Fibroblast of skin of right biceps (primary cell): ENCODE data around the gene PRKG1.
"Not testable (repeated sequence)": the region's sequence is repeated elsewhere in the genome, so short reads cannot be mapped to it uniquely, and the experiment has no call there.

Source experiments
- DNase-seq: peaks from one replicate; pipeline ENCODE4 v3.0.0-alpha.2; 2013

PRKG1 gene

DNA sequence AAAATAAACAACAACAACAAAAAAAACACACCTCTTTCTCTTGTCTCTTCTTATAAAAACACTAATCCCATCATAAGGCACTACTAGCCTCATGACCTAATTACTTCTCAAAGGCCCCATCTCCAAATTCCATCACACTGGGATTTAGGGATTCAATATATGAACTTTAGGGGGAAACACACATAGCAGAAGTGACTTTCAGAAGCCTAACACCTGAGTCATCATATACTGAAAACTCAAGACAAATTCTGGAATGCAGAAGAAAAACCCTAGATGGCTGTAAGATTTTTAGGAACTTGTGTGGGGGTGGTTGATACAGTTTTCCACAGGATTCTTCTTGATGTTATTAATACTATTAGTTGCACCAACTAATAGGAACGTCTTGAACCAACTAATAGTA is 658.8 kb downstream of the PRKG1 start:
- peak; percentile 84 for DNase-seq

DNA sequence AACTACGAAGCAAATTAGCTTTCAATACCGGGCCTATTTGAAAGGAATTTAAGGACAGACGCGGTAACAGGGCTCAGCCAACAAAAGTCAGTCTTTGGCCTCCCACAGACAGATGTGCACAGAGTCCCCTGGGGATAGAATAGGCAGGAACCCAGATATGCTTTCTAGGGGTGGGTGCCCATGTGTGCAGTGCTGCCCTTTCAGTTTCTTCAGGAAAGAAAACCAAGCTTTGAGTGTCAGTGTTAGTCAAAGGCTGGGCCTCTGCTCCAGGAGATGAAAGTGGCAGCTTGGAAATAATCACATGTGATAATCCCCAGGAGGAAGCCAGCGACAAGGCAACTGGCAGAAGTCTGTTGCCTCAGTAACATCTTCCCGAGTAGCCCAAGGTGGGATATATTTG is 668.9 kb downstream of the PRKG1 start:
- peak; percentile 16 for DNase-seq

DNA sequence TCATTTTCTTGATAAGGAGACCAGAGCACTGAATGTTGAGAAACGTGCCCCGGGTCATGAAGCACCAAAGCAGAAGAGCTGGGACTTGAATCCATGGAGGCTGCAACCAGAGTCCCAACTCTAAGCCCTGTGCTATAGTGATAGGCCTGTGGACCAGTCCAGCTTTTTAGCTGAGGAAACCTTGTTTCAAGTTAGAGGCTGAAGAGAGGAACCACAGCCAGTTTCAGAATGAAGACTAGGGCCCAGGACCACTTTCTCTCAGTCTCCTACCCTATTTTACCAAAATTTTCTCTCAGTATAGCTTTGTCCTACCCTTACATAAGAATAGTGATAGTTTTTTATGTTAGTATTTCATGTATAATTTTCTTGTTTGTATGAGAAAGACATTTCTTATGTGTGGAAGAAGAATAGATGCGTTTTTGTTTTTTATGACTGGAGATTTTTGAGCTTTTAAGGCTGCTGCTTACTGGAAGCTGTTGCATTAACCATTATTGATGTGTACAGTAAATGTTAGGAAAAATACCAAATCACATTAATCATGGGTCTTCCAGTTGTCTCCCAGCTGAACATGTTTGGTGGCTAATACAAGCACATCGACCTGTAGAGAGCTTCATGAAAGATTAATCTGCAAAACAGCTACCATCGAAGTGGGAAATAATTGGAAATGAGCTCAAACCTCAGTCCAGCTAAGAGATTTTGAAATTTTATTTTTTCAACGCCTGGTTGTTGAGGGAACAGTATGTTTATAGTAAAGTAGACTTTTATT is 670.1 kb downstream of the PRKG1 start:
- DNase-seq, result no peak

DNA sequence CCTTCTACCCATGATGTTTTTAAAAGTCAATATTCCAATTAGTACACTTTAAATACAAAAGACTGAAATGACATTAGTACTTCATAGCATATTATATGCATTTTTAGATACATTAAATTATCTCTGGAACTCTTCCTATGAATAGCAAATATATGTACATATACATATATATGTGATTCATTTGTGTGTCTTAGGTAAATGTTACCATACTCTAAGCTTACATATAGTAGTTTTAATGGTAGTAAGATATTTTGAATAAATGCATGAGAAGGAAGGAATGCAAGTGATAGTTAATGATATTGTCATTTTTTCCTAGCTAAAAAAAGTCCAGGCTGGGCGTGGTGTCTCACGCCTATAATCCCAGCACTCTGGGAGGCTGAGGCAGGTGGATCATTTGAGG is 671.1 kb downstream of the PRKG1 start:
- no peak for DNase-seq

GRCh38 chr10:51747216-51747615 is 672.9 kb downstream of the PRKG1 start:
- DNase-seq, result no peak

GRCh38 chr10:51748959-51749358 is 674.7 kb downstream of the PRKG1 start:
- DNase-seq, result no peak

GRCh38 chr10:51758366-51758765 is 684.1 kb downstream of the PRKG1 start:
- no peak for DNase-seq

DNA sequence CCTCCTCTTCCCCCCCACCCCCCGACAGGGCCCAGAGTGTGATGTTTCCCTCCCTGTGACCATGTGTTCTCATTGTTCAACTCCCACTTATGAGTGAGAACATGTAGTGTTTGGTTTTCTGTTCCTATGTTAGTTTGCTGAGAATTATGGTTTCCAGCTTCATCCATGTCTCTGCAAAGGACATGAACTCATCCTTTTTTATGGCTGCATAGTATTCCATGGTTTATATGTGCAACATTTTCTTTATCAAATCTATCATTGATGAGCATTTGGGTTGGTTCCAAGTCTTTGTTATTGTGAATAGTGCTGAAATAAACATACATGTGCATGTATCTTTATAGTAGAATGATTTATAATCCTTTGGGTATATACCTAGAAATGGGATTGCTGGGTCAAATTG is 684.6 kb downstream of the PRKG1 start:
- not testable (repeated sequence) for DNase-seq

GRCh38 chr10:51759896-51760534 is 685.7 kb downstream of the PRKG1 start:
- no peak for DNase-seq

DNA sequence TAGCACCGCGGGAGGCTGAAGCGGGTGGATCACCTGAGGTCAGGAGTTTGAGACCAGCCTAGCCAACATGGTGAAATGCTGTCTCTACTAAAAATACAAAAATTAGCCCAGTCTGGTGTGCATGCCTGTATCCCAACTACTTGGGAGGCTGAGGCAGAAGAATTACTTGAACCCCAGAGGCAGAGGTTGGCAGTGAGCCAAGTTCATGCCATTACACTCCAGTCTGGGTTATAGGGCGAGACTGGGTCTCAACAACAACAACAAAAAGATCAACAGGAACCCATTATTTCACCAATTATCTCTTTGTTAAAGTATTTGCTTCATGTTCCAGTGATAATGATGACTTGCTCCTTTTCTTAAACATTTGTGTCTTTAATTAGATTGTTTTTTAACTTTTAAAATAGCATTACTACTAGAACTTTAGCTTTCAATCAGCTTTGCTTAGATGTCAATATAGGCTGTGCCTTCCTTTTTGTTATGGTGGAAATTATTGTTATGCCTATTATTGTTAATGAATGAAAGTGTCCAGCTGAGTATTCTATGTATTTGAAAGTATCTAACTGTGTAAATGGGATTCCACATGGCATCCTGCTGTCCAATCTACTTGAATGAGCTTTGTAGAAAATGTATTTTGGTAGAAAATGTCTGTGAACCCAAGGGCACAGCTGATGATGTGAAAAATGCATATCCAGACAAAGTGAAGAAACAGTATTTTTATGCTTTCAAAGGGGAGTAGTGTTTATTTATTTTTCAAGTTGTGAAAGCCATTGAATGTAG is 686.8 kb downstream of the PRKG1 start:
- DNase-seq, result no peak

GRCh38 chr10:51763746-51764145 is 689.5 kb downstream of the PRKG1 start:
- no peak for DNase-seq

- no peak for DNase-seq
These were observed 691.1 kb downstream of the PRKG1 start for GRCh38 chr10:51765284-51765971.

- no peak for DNase-seq
These were observed 692.3 kb downstream of the PRKG1 start for GRCh38 chr10:51766423-51767102.

DNA sequence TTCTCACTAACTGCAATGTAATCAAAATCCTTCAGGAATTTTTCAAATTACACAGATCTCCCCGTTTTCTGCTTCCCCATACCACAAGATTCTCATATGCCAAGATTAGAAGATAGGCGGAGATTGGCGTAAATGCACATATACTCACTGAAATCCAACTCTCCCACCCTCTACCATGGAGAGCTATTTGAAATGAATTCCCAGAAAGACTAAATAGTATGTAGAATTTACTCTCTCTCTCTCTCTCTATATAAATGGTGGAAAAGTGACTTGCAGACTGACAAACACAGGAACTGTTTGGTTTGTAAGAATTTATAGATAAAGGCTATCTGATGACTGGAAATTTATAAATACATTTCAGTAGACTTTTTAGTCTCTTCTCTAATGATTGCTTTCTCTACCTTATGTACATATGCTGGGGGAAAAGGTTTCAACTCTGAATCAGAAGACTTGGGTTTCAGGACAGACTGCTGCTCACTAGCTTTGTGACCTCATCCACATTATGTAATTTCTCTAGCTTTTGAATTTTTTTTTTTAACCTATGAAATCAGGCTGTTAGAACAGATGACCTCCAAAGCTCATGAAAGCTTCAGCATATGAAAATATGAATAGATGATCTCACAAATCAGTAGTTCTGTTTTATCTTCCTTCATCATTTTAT is 692.9 kb downstream of the PRKG1 start:
- no peak for DNase-seq

GRCh38 chr10:51768886-51769465 is 694.7 kb downstream of the PRKG1 start:
- no peak for DNase-seq

DNA sequence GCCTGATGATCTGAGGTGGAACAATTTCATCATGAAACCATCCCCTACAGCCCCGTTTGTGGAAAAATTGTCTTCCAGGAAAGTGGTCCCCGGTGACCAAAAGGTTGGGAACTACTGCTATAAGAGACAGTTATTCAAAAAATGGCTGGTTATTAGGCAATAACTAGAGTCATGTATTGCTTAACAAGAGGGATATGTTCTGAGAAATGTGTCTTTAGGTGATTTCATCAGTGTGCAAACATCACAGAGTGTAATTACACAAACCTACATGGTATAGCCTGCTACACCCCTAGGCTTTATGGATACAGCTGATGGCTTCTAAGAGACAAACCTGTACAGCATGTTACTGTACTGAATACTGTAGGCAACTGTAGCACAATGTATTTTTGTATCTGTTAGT is 696.4 kb downstream of the PRKG1 start:
- DNase-seq, result peak; percentile 52

- DNase-seq, result no peak
These were observed 698.1 kb downstream of the PRKG1 start for GRCh38 chr10:51772387-51772786.

DNA sequence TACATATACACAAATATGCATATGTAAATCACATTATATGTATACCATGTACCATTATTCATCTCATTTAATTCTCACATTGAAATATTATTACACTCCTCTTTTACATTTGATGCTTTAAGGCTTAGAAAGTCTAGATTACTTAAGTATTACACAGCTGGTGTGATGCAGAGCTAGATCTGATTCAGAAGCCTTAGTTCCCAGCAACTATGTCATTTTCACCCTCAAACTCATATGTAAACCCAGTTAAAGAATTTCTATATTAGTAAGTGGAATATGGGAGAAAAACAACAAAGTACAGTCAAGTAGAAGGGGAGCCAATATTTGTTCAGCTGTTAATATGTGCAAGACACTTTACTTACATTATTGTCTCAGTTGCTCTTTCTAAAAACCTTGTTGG is 699.4 kb downstream of the PRKG1 start:
- peak; percentile 12 for DNase-seq

- DNase-seq, result no peak
These were observed 709.7 kb downstream of the PRKG1 start for GRCh38 chr10:51783941-51784340.

DNA sequence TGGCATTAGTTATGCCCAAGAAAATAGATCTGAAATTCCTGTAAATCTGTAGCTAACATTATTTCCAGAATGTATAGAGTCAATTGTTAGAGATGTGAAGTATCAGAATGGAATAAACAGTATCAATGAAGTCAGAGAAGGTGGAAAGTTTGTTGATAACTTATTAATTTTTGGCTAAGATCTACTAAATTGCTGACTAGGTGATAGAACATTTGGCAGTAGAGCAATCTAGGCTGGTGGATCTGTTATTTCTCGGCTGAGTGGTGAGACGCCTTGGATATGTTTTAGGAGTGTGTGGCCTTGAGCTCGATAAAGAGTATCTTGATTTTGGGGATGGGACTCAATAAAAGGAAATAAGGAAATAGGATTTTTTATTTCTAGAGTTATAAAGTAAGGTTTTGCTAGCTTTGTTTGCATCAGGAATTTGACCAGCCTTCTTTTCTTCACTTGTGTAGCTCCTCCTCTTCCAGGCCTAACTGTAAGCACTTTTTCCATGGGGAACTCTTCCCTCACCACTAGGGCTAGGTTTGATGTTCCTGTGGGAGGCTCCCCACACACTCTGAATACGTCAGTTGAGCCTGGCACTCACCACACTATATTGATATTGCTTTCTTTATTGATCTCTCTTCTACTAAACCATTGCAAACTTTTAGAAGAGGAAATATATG is 711.9 kb downstream of the PRKG1 start:
- DNase-seq, result peak; percentile 3

GRCh38 chr10:51786684-51787035 is 712.4 kb downstream of the PRKG1 start:
- DNase-seq, result peak; percentile 22
